GM21528 (cell line): ENCODE measurements around the gene TSSK3.

Experiments
- ATAC-seq: cut with Tn5 transposase; IDR thresholded peaks from one replicate; pipeline ENCODE4 v1.9.1; 2021; ENCODE audit warnings: mild to moderate bottlenecking, moderate library complexity; ENCODE audit not compliant: unreplicated experiment, low FRiP score

The TSSK3 gene

GRCh38 chr1:32362474-32363313 lies at the start of gene TSSK3, which contains the start of gene FAM229A:
TSS of gene TSSK3 (plus strand) at chr1:32362539. CDS start at chr1:32362702, 163 bp downstream.
TSS of gene FAM229A (minus strand) at chr1:32362485. CDS start at chr1:32362091, 394 bp downstream.
- no peak for ATAC-seq

GRCh38 chr1:32316903-32317277 lies 45.4 kb upstream of the TSSK3 start:
- no peak for ATAC-seq

- no peak for ATAC-seq
Measured at GRCh38 chr1:32318127-32318869, 44.0 kb upstream of the TSSK3 start.

- ATAC-seq = no peak
Measured at GRCh38 chr1:32321712-32322291, 40.5 kb upstream of the TSSK3 start.

- ATAC-seq = no peak
Measured at GRCh38 chr1:32327204-32327603, 35.1 kb upstream of the TSSK3 start.

GRCh38 chr1:32329931-32330466 lies 32.3 kb upstream of the TSSK3 start:
- ATAC-seq = no peak

GRCh38 chr1:32330558-32331151 lies 31.7 kb upstream of the TSSK3 start:
- ATAC-seq = no peak

- no peak for ATAC-seq
Measured at GRCh38 chr1:32331549-32331948, 30.8 kb upstream of the TSSK3 start.

- ATAC-seq = no peak
Measured at GRCh38 chr1:32332290-32333079, 29.9 kb upstream of the TSSK3 start.

GRCh38 chr1:32333251-32333963 lies 28.9 kb upstream of the TSSK3 start:
- no peak for ATAC-seq

- ATAC-seq = no peak
Measured at GRCh38 chr1:32334274-32334861, 28.0 kb upstream of the TSSK3 start.

GRCh38 chr1:32334864-32335534 lies 27.3 kb upstream of the TSSK3 start:
- ATAC-seq = peak; percentile 31

GRCh38 chr1:32335535-32335789 lies 26.9 kb upstream of the TSSK3 start:
- peak; percentile 4 for ATAC-seq

GRCh38 chr1:32335790-32336590 lies 26.3 kb upstream of the TSSK3 start, which contains the start of gene MARCKSL1:
TSS of gene MARCKSL1 (minus strand) at chr1:32336233. CDS start at chr1:32336033, 200 bp downstream.
- peak; percentile 47 for ATAC-seq

GRCh38 chr1:32336591-32336932 lies 25.8 kb upstream of the TSSK3 start:
- ATAC-seq = peak; percentile 0

GRCh38 chr1:32336963-32337675 lies 25.2 kb upstream of the TSSK3 start:
- peak; percentile 27 for ATAC-seq
